ENCODE data around the gene ZNF654. TPM values are rescaled to one million over a fixed set of nuclear protein-coding genes. Genes with fewer than 3 reads are reported as not detected.

ZNF654 gene
- polyA plus RNA-seq, 3 donors = 3.0 to 7.2 (median 4.8) TPM

DNA sequence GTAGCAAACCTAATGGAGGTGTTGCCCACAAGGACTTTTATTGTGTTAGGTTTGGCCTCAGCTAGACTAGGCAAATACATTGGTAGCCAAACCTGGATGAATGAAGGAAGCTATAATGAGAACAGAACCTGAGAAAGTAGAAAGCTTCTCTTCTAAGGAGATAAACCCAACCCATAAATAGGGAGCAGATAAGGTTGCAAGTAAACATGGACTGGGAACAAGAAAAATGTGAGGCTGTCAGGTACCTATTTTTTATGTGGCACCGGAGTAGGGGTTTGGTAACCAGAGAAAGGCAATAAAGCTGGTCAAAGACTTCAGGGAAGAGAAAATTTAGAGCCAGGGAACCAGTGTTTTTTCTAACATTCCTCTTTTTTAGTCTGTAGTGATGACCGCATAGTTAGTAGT, 25.0 kb downstream of the ZNF654 start:
- intact Hi-C loops (cut with micrococcal nuclease) = no loop called here
- DNase-seq = no peak
- Histone ChIP-seq H3K4me2 (replicated peaks; ENCODE audit: extremely low read depth, low read length, poor library complexity, severe bottlenecking) (no peak overlapping the region), H3K4me3 (replicated peaks in 1 of 3; ENCODE audit: low read depth in 2 of 3, low read length in 3 of 3) (no peak overlapping the region), H3K27me3 (ENCODE audit: control insufficient read depth in 2 of 2, insufficient read depth in 2 of 2, low read length in 2 of 2) (no peaks in the 10 kb centered on the region), H3K27ac (ENCODE audit: low read depth in 1 of 2, low read length in 2 of 2) (no peak overlapping the region), H3K9me3 (replicated peaks in 1 of 2; ENCODE audit: control insufficient read depth in 1 of 2, insufficient read depth in 1 of 2, low read length in 2 of 2) (no peaks in the 10 kb centered on the region), H3K79me2 (ENCODE audit: insufficient read depth, low read length) (peaks cover 72% of the 10 kb centered on the region), H3K36me3 (replicated peaks in 1 of 2; ENCODE audit: control insufficient read depth in 1 of 2, insufficient read depth in 2 of 2, low read length in 2 of 2) (peaks cover 15 to 33% of the 10 kb centered on the region in 2 donors), H2AFZ (ENCODE audit: insufficient read depth, low read depth, low read length, poor library complexity, severe bottlenecking) (no peak overlapping the region), H4K20me1 (ENCODE audit: insufficient read depth, low read length) (peaks cover 62% of the 10 kb centered on the region), H3K9ac (ENCODE audit: insufficient read depth, low read length, poor library complexity, severe bottlenecking) (no peak overlapping the region), H3K4me1 (ENCODE audit: control insufficient read depth in 1 of 2, insufficient read depth in 2 of 2, low read length in 2 of 2) (no peaks in the 10 kb centered on the region)
- H3K27ac Mint-ChIP-seq = no peak overlapping the region
- H3K4me1 Mint-ChIP-seq = peaks cover 3% of the 10 kb centered on the region
- H3K4me3 Mint-ChIP-seq = no peak overlapping the region
- 100% methylated on average over 1 of the region's 2 CpGs for WGBS (ENCODE audit: insufficient coverage)
- peaks cover 0 to 6% (median 0%) of the 10 kb centered on the region in 7 donors for H3K9me3 Mint-ChIP-seq
- no peaks in the 10 kb centered on the region for H3K27me3 Mint-ChIP-seq (ENCODE audit: low read depth in 3 of 3)
- peaks cover 17 to 33% of the 10 kb centered on the region in 2 donors for H3K36me3 Mint-ChIP-seq
- TF ChIP-seq, protein P1, sequence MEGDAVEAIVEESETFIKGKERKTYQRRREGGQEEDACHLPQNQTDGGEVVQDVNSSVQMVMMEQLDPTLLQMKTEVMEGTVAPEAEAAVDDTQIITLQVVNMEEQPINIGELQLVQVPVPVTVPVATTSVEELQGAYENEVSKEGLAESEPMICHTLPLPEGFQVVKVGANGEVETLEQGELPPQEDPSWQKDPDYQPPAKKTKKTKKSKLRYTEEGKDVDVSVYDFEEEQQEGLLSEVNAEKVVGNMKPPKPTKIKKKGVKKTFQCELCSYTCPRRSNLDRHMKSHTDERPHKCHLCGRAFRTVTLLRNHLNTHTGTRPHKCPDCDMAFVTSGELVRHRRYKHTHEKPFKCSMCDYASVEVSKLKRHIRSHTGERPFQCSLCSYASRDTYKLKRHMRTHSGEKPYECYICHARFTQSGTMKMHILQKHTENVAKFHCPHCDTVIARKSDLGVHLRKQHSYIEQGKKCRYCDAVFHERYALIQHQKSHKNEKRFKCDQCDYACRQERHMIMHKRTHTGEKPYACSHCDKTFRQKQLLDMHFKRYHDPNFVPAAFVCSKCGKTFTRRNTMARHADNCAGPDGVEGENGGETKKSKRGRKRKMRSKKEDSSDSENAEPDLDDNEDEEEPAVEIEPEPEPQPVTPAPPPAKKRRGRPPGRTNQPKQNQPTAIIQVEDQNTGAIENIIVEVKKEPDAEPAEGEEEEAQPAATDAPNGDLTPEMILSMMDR (IDR thresholded peaks at IDR 0.05) = no peak

DNA sequence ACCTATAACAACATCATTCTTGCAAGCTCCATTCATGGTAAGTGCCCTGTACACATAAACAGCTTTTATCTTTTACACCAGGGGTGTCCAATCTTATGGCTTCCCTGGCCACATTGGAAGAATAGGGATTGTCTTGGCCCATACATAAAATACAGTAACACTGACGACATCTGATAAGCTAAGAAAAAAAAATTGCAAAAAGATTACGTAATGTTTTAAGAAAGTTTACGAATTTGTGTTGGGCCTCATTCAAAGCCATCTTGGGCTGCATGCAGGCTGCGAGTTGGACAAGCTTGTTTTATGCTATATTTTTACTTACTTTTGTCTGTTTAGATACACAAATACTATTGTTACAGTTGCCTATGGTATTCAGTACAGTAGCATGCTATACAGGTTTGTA, 31.6 kb downstream of the ZNF654 start:
- Histone ChIP-seq H3K27ac (ENCODE audit: low read depth in 1 of 2, low read length in 2 of 2) (no peak overlapping the region), H3K79me2 (ENCODE audit: insufficient read depth, low read length) (peaks cover 35% of the 10 kb centered on the region), H3K4me1 (ENCODE audit: control insufficient read depth in 1 of 2, insufficient read depth in 2 of 2, low read length in 2 of 2) (no peaks in the 10 kb centered on the region), H2AFZ (ENCODE audit: insufficient read depth, low read depth, low read length, poor library complexity, severe bottlenecking) (no peak overlapping the region), H3K9me3 (replicated peaks in 1 of 2; ENCODE audit: control insufficient read depth in 1 of 2, insufficient read depth in 1 of 2, low read length in 2 of 2) (no peaks in the 10 kb centered on the region), H3K4me3 (replicated peaks in 1 of 3; ENCODE audit: low read depth in 2 of 3, low read length in 3 of 3) (no peak overlapping the region), H3K9ac (ENCODE audit: insufficient read depth, low read length, poor library complexity, severe bottlenecking) (no peak overlapping the region), H3K27me3 (ENCODE audit: control insufficient read depth in 2 of 2, insufficient read depth in 2 of 2, low read length in 2 of 2) (no peaks in the 10 kb centered on the region), H4K20me1 (ENCODE audit: insufficient read depth, low read length) (no peaks in the 10 kb centered on the region), H3K36me3 (replicated peaks in 1 of 2; ENCODE audit: control insufficient read depth in 1 of 2, insufficient read depth in 2 of 2, low read length in 2 of 2) (peaks cover 29 to 70% of the 10 kb centered on the region in 2 donors), H3K4me2 (replicated peaks; ENCODE audit: extremely low read depth, low read length, poor library complexity, severe bottlenecking) (no peak overlapping the region)
- Mint-ChIP-seq H3K27me3 (ENCODE audit: low read depth in 3 of 3) (no peaks in the 10 kb centered on the region), H3K27ac (no peak overlapping the region), H3K9me3 (peaks cover 0 to 10% (median 6%) of the 10 kb centered on the region in 7 donors), H3K4me1 (no peaks in the 10 kb centered on the region), H3K4me3 (no peak overlapping the region), H3K36me3 (peaks cover 46 to 63% of the 10 kb centered on the region in 2 donors)
- intact Hi-C loops (cut with micrococcal nuclease) = no loop called here
- TF ChIP-seq, protein P1 (IDR thresholded peaks at IDR 0.05) = no peak
- no CpG with 5 or more reads among the region's 4 CpGs for WGBS (ENCODE audit: insufficient coverage)
- no peak for DNase-seq
